ENCODE data around the gene TENM4. TPM values are rescaled to one million over a fixed set of nuclear protein-coding genes. Genes with fewer than 3 reads are reported as not detected.

TENM4 gene
- total and polyA plus RNA-seq, 10 of the 15 experiments (the other 5 are each of a cell fraction or from before 2014, with no cell fraction given): 0.03 to 0.12 (median 0.06) TPM; not detected in 7

GRCh38 chr11:79431535-79431934, 9.3 kb downstream of the TENM4 start:
- Histone ChIP-seq H4K20me1 (ENCODE audit: control insufficient read depth, insufficient read depth) (no peaks in the 10 kb centered on the region), H3K9ac (ENCODE audit: control insufficient read depth, insufficient read depth, low read length) (no peak overlapping the region), H3K4me1 (ENCODE audit: control insufficient read depth, insufficient read depth, low read length) (no peaks in the 10 kb centered on the region), H3K27ac (ENCODE audit: control insufficient read depth, insufficient read depth) (no peak overlapping the region), H3K79me2 (ENCODE audit: control insufficient read depth, insufficient read depth, low read length) (no peaks in the 10 kb centered on the region), H3K4me2 (ENCODE audit: control insufficient read depth, insufficient read depth) (no peak overlapping the region), H3K9me3 (replicated peaks; ENCODE audit: control insufficient read depth, insufficient read depth, low read length) (no peaks in the 10 kb centered on the region), H3K4me3 (no peak overlapping the region), H2AFZ (ENCODE audit: control insufficient read depth, low read depth, low read length) (no peak overlapping the region), H3K36me3 (ENCODE audit: control insufficient read depth in 2 of 2, insufficient read depth in 2 of 2, low read length in 1 of 2) (no peaks in the 10 kb centered on the region), H3K27me3 (replicated peaks in 1 of 2; ENCODE audit: control insufficient read depth in 2 of 2, insufficient read depth in 2 of 2, low read length in 1 of 2) (peaks cover 0 to 16% of the 10 kb centered on the region in 2 experiments; a peak in 2 of 4 replicates)
- in situ Hi-C loops (cut with MboI) (no loop called here), intact Hi-C loops (cut with micrococcal nuclease; ENCODE audit: unreplicated experiment) (no loop called here)
- BruUV-seq (replicated peaks): no TSS peak
- RAD21 ChIA-PET (ENCODE audit: unreplicated experiment): interaction anchor here (1.7 kb wide), 1 partner anchor 31 kb away, joined by 4 read pairs; no protein-coding TSS in a partner anchor
- TF ChIP-seq SRF (IDR thresholded peaks at IDR 0.05; ENCODE audit: low read depth in 2 of 2, low read length in 2 of 2) (no peak), MEF2A (IDR thresholded peaks at IDR 0.05; ENCODE audit: insufficient read depth, low read depth, low read length) (no peak), RAD51 (IDR thresholded peaks at IDR 0.05) (no peak), PKNOX1 (IDR thresholded peaks at IDR 0.05) (no peak), RUNX3 (IDR thresholded peaks at IDR 0.05; ENCODE audit: low read length) (no peak), GATAD2B (conservative IDR thresholded peaks at IDR 0.05; ENCODE audit: low read depth) (no peak), SMAD1 (IDR thresholded peaks at IDR 0.05; ENCODE audit: low read depth, partially characterized antibody) (no peak), BCLAF1 (IDR thresholded peaks at IDR 0.05) (no peak), ZNF24 (IDR thresholded peaks at IDR 0.05) (no peak), RELB (IDR thresholded peaks at IDR 0.05; ENCODE audit: low read depth) (no peak), SIN3A (IDR thresholded peaks at IDR 0.05; ENCODE audit: low read depth, low read length) (no peak), RFX5 (IDR thresholded peaks at IDR 0.05; ENCODE audit: low read depth, low read length) (no peak), MYB (IDR thresholded peaks at IDR 0.05; ENCODE audit: borderline replicate concordance, low read depth, low read length) (no peak), WRNIP1 (IDR thresholded peaks at IDR 0.05; ENCODE audit: borderline replicate concordance, low read depth, low read length) (no peak)
- POLR2A ChIA-PET: no interaction called here
- WGBS (ENCODE audit: insufficient coverage, insufficient replicate concordance, low lambda C conversion rate, missing lambda C conversion rate): 18% methylated on average over 1 of the region's 1 CpG
- FAIRE-seq: no peak
- CTCF ChIA-PET: interaction anchor here (1.0 to 2.4 kb wide), 5 partner anchors 9 to 51 kb away, joined by 3 to 8 read pairs (median 4); partner anchors contain the start of gene TENM4
- SMC1A ChIA-PET (ENCODE audit: uncharacterized antibody, unreplicated experiment): interaction anchor here (1.1 to 1.4 kb wide), 4 partner anchors 28 to 58 kb away, joined by 4 to 5 read pairs (median 4); no protein-coding TSS in a partner anchor
- DNase-seq (ENCODE audit: low read depth, low spot score): no peak
- ATAC-seq: no peak
